Activated CD4-positive, alpha-beta T cell treated with anti-CD3 and anti-CD28 coated beads, Interleukin-2, amount 50 U/mL, for 1 hour (primary cell): ENCODE results near the gene PAX7.

Source experiments
- DNase-seq: peaks from one replicate; pipeline ENCODE4 v3.0.0-alpha.2; 2020

PAX7 gene

GRCh38 chr1:18769140-18769539 lies 138.5 kb downstream of the PAX7 start:
- no peak for DNase-seq

- no peak for DNase-seq
Measured at GRCh38 chr1:18770799-18771198, 140.2 kb downstream of the PAX7 start.

GRCh38 chr1:18773753-18774152 lies 143.1 kb downstream of the PAX7 start:
- no peak for DNase-seq

GRCh38 chr1:18775341-18775740 lies 144.7 kb downstream of the PAX7 start:
- DNase-seq: no peak

- DNase-seq: no peak
Measured at GRCh38 chr1:18776777-18777176, 146.1 kb downstream of the PAX7 start.

- no peak for DNase-seq
Measured at GRCh38 chr1:18778437-18778836, 147.8 kb downstream of the PAX7 start.

GRCh38 chr1:18781031-18781430 lies 150.4 kb downstream of the PAX7 start:
- no peak for DNase-seq

GRCh38 chr1:18783705-18784481 lies 153.2 kb downstream of the PAX7 start:
- DNase-seq: no peak

GRCh38 chr1:18784482-18784831 lies 153.8 kb downstream of the PAX7 start:
- no peak for DNase-seq

- DNase-seq: no peak
Measured at GRCh38 chr1:18786149-18786548, 155.5 kb downstream of the PAX7 start.

- no peak for DNase-seq
Measured at GRCh38 chr1:18787825-18788385, 157.3 kb downstream of the PAX7 start.

- DNase-seq: no peak
Measured at GRCh38 chr1:18789246-18789645, 158.6 kb downstream of the PAX7 start.

- no peak for DNase-seq
Measured at GRCh38 chr1:18792747-18793146, 162.1 kb downstream of the PAX7 start.

GRCh38 chr1:18793164-18793563 lies 162.5 kb downstream of the PAX7 start:
- DNase-seq: no peak

GRCh38 chr1:18794051-18794450 lies 163.4 kb downstream of the PAX7 start:
- no peak for DNase-seq

- no peak for DNase-seq
Measured at GRCh38 chr1:18794561-18794960, 163.9 kb downstream of the PAX7 start.

GRCh38 chr1:18795002-18795689 lies 164.5 kb downstream of the PAX7 start:
- DNase-seq: no peak

- no peak for DNase-seq
Measured at GRCh38 chr1:18796950-18797349, 166.3 kb downstream of the PAX7 start.
